Activated naive CD8-positive, alpha-beta T cell treated with anti-CD3 and anti-CD28 coated beads for 36 hours (primary cell): ENCODE data around the gene SLC25A31. TPM values are rescaled to one million over a fixed set of nuclear protein-coding genes. Genes with fewer than 3 reads are reported as not detected.

ENCODE experiments used
- DNase-seq: peaks from one replicate; pipeline ENCODE4 v3.0.0; 2021
- H3K27ac Mint-ChIP-seq: one replicate; pipeline ENCODE4 v1.8.0; 2022; ENCODE audit warnings: mild to moderate bottlenecking, moderate library complexity, mixed read lengths
- H3K27me3 Mint-ChIP-seq: one replicate; pipeline ENCODE4 v1.8.0; 2022; ENCODE audit warnings: mild to moderate bottlenecking, mixed read lengths
- H3K36me3 Mint-ChIP-seq: one replicate; pipeline ENCODE4 v1.8.0; 2021; ENCODE audit warnings: mild to moderate bottlenecking, mixed read lengths
- H3K4me1 Mint-ChIP-seq: one replicate; pipeline ENCODE4 v1.8.0; 2021; ENCODE audit warnings: mixed read lengths
- H3K4me3 Mint-ChIP-seq: one replicate; pipeline ENCODE4 v1.8.0; 2022; ENCODE audit warnings: mild to moderate bottlenecking, moderate library complexity, mixed read lengths
- H3K9me3 Mint-ChIP-seq: one replicate; pipeline ENCODE4 v1.8.0; 2022; ENCODE audit warnings: mixed read lengths
- total RNA-seq, 2 experiments: library from RNA; stranded (reverse); gene quantifications; one replicate each; pipeline ENCODE4 v1.2.3, GENCODE V29; 2021

Gene SLC25A31
- total RNA-seq, 2 experiments from 2014 or later = not detected

DNA sequence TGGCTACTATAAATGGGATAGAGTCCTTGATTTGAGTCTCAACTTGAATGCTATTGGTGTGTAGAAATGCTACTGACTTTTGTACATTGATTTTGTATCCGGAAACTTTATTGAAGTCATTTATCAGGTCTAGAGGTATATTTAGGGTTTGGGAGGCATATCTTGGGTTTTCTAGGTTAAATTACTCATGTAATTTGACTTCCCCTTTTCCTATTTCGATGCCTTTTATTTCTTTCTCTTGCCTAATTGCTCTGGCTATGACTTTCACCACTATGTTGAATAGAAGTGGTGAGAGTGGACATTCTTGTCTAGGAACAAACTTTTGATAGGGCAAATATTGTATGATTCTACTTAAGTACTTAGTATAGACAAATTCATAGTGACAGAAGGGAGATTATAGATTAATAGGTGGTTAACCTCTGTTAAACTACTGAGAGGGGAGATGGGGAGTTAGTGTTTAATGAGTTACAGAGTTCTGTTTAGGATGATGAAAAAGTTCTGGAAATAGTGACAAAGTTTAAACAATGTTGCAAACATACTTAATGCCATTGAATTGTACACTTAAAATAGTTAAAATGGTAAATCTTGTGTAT lies 29.1 kb downstream of the SLC25A31 start:
- Mint-ChIP-seq H3K9me3 (no peaks in the 10 kb centered on the region), H3K27ac (no peak overlapping the region), H3K36me3 (no peaks in the 10 kb centered on the region), H3K4me1 (no peaks in the 10 kb centered on the region), H3K4me3 (no peak overlapping the region), H3K27me3 (peaks cover 14% of the 10 kb centered on the region)
- no peak for DNase-seq

DNA sequence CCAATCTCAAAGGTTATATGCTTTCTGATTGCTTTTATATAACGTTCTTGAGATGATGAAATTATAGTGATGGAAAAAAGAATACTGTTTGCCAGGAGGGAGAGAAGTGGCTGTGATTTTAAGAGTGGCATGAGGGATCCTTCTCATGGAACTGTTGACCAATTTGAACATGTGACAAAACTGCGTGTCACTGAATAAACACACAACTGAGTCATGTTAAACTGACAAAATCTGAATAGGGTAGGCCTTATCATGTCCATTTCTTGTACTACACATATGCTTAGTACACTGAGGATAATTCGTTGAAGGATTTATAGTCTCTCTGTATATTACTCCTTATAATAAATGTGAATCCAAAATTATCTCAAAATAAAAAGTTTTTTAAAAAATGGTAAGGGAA lies 29.7 kb downstream of the SLC25A31 start:
- H3K36me3 Mint-ChIP-seq = no peaks in the 10 kb centered on the region
- peaks cover 14% of the 10 kb centered on the region for H3K27me3 Mint-ChIP-seq
- DNase-seq = no peak
- no peaks in the 10 kb centered on the region for H3K9me3 Mint-ChIP-seq
- H3K4me1 Mint-ChIP-seq = no peaks in the 10 kb centered on the region
- no peak overlapping the region for H3K4me3 Mint-ChIP-seq
- no peak overlapping the region for H3K27ac Mint-ChIP-seq

DNA sequence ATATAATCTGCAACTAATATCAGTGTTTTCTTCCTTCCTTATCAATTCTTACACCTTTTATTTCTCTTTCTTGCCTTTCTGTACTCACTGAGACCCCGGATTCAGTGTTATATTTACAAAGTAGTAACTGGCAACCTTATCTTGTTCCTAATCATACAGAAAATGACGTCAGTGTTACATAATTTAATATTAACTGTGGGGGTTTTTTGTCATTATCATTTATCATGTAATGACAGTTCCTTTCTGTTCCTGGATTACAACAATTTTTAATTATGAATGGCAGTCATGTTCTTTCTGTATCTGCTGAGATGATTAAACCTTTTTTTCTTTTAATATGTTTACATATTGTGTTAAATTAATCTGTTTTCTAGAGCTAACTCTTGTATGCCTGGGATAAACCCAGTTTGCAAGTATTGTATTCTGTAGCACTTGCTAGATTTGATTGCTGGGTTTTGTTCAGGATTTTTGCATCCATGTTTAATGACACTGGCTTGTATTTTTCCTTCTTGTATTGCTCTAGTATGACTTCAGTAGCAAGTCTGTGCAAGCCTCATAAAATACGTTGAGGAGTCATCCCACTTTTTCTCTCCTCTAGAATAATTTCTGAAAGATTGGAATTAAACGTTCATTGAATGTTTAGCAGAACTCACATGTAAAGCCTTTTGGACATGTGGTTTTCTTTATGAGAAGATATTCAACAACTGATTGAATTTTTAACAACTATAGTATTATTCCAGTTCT lies 41.5 kb downstream of the SLC25A31 start:
- Mint-ChIP-seq H3K4me3 (no peak overlapping the region), H3K27ac (no peak overlapping the region), H3K4me1 (no peaks in the 10 kb centered on the region), H3K36me3 (no peaks in the 10 kb centered on the region), H3K27me3 (peaks cover 51% of the 10 kb centered on the region), H3K9me3 (no peaks in the 10 kb centered on the region)
- DNase-seq = no peak

DNA sequence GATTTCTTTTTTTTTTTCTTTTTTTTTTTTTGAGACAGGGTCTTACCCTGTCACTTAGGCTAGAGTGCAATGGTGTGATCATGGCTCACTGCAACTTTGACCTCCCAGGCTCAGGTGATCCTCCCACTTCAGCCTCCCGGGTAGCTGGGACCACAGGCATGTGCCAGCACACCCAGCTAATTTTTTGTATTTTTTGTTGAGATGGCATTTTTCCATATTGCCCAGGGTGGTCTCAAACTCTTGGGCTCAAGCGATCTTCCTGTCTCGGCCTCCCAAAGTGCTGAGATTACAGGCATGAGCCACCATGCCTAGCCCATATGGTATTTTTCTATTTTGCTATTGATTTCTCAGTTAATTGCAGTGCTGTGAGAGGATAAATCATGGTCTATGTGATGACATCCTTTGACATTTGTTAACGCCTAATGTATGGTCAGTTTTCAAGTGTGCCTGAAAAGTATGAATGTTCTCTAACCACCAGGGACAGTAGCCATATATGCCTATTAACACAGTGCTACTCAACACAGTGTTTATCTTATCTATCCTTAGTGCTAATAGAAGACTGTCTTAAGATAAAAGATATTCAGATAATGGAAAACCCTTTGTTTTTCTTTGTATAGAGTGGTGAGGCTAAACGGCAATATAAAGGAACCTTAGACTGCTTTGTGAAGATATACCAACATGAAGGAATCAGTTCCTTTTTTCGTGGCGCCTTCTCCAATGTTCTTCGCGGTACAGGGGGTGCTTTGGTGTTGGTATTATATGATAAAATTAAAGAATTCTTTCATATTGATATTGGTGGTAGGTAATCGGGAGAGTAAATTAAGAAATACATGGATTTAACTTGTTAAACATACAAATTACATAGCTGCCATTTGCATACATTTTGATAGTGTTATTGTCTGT lies 42.8 kb downstream of the SLC25A31 start:
- no peaks in the 10 kb centered on the region for H3K9me3 Mint-ChIP-seq
- no peak for DNase-seq
- no peaks in the 10 kb centered on the region for H3K4me1 Mint-ChIP-seq
- no peak overlapping the region for H3K27ac Mint-ChIP-seq
- H3K4me3 Mint-ChIP-seq = no peak overlapping the region
- peaks cover 59% of the 10 kb centered on the region for H3K27me3 Mint-ChIP-seq
- no peaks in the 10 kb centered on the region for H3K36me3 Mint-ChIP-seq

DNA sequence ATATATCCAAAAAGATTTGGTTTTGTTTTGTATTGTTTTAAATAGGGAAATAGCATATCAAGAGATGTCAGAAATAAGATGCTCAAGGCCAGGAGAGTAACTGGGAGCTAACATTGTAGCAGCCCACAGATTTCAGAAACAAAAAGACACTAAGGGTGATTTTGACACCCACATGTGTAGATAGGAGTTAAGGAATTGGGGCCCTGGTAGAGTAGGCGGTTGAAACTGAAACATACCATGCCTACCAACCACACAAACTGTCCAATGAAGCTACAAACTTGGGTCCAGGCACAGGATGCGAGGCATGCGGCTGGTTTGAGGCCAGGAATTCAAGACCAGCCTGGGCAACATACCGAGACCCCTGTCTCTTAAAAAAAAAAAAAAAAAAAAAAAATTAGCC lies 45.6 kb downstream of the SLC25A31 start:
- Mint-ChIP-seq H3K9me3 (no peaks in the 10 kb centered on the region), H3K27ac (no peak overlapping the region), H3K4me1 (no peaks in the 10 kb centered on the region), H3K36me3 (no peaks in the 10 kb centered on the region), H3K27me3 (peaks cover 83% of the 10 kb centered on the region), H3K4me3 (no peak overlapping the region)
- DNase-seq = no peak

DNA sequence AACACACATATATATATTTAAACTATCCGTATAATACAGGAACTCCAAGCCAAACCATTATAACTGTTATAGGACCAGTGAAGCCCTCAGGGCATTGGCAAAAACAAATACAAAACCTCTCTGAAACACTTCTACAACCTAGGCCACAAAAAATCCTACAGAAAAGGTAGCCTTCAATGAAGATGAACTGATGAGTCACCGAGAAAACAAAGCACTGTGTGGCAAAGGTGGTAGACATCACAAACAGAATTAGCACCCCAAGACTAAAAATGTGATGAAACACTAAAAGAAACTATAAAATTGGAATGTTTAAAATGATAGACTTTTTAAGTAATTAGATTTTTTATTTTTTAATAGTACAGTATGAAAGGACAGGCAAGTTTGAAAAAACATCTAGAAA lies 46.4 kb downstream of the SLC25A31 start:
- no peak for DNase-seq
- Mint-ChIP-seq H3K9me3 (no peaks in the 10 kb centered on the region), H3K4me1 (peaks cover 4% of the 10 kb centered on the region), H3K36me3 (peaks cover 3% of the 10 kb centered on the region), H3K27me3 (peaks cover 85% of the 10 kb centered on the region), H3K4me3 (no peak overlapping the region), H3K27ac (no peak overlapping the region)

DNA sequence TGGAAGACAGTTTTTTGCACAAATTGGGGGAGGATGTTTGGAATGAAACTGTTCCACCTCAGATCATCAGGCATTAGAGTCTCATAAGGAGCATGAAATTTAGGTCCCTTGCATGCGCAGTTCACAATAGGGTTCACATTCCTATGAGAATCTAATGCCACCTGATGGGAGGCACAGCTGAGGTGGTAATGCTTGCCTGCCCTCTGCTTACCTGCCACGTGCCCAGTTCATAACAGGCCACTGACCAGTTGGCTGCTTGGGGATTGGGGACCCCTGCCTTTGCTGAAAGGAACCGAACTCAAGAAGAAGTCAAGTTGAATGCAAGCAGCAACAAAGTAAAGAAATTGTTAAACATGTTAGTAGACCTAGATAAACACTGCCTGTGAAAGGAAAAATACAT lies 47.3 kb downstream of the SLC25A31 start:
- DNase-seq = no peak
- peaks cover 3% of the 10 kb centered on the region for H3K36me3 Mint-ChIP-seq
- H3K27me3 Mint-ChIP-seq = peaks cover 81% of the 10 kb centered on the region
- no peak overlapping the region for H3K4me3 Mint-ChIP-seq
- H3K27ac Mint-ChIP-seq = no peak overlapping the region
- peaks cover 5% of the 10 kb centered on the region for H3K4me1 Mint-ChIP-seq
- no peaks in the 10 kb centered on the region for H3K9me3 Mint-ChIP-seq

DNA sequence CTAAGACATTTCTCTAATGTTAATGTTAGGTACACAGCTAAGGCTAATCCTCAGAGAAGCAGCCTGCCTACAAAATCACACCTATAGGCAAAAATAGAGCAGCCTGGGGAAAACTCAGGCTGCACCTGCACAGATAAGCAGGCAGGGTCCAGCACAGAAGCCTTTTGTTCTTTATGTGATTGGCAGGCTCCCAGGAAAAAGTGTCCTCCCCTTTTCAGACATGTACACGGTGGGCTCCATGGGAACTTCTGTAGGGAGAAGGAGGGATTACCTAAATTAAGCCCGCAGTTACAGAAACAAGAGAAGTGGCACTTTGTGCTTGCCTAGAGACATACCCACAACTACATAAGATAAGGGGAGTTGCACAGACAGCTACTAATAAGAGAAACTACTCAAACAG lies 47.9 kb downstream of the SLC25A31 start:
- Mint-ChIP-seq H3K4me1 (peaks cover 10% of the 10 kb centered on the region), H3K36me3 (peaks cover 4% of the 10 kb centered on the region), H3K4me3 (no peak overlapping the region), H3K9me3 (no peaks in the 10 kb centered on the region), H3K27me3 (peaks cover 82% of the 10 kb centered on the region), H3K27ac (no peak overlapping the region)
- DNase-seq = no peak

DNA sequence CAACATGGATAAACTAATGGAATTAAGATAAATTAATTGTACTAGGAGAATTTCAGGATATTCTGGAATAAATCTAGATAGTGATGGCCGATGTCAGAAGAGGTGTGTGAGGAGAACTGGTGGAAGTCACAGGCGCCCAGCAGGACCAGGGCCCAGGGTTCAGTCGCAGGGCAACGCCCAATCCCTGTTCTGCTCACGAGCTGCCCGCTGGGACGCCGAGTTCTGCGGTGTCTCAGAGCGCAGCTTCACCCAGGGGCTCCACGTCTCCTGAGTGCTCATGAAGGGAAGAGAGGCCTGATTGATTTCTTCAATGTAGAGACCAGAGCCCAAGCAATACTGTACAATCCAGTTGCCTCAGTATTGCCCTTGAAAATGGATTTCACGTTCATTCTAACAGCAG lies 50.4 kb downstream of the SLC25A31 start:
- DNase-seq = no peak
- Mint-ChIP-seq H3K27ac (no peak overlapping the region), H3K9me3 (no peaks in the 10 kb centered on the region), H3K36me3 (peaks cover 8% of the 10 kb centered on the region), H3K27me3 (peaks cover 84% of the 10 kb centered on the region), H3K4me1 (peaks cover 19% of the 10 kb centered on the region), H3K4me3 (no peak overlapping the region)

DNA sequence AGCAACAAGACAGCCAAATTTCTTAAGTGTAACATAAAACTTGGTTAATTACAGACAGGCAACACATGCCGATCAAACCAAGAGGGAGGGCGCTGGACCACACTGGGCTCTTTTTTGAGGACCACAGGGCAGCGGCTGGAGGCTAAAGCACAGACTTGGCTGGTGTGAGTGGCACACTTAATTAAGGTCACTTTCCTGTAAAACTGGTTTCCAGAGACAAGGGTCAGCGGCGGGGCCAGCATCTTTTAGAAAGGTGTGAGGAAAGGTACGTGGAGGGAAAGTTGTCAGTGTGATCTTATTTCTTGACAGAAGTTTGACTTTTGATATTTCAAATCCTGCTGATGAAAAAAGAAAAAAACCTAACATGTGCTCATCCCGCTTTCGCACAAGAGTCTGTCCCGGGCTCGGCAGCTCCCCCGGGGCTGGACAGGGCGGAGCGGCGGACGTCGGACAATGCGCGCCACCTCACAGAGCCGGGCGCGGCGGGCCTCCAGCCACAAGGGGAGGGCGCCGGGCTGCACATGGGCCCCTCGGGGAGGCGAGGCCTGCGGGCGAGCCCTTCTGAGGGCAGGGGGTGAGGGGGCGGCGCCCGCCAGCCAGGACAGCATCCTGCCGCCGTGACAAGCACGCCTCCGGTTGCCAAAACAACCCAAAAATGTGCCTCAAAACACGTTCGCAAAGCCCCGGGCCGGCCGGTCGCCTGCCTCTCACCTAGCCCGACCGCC lies 51.3 kb downstream of the SLC25A31 start:
- H3K27me3 Mint-ChIP-seq = peaks cover 86% of the 10 kb centered on the region
- H3K27ac Mint-ChIP-seq = no peak overlapping the region

DNA sequence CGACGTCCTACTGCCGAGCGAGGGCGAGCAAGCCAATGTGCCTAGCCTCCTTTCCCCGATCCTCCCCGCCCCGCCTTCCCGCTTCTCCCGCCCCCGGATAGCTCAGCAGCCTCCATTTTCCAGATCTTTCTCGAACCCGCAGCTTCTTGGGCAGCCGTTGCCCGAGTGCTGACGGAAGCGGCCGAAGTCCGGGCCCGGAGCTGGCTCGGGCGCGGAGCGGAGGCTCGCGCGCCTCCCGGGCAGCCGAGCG lies 51.8 kb downstream of the SLC25A31 start:
- Mint-ChIP-seq H3K9me3 (no peaks in the 10 kb centered on the region), H3K27ac (no peak overlapping the region), H3K4me1 (peaks cover 19% of the 10 kb centered on the region), H3K36me3 (peaks cover 8% of the 10 kb centered on the region), H3K27me3 (peaks cover 83% of the 10 kb centered on the region), H3K4me3 (no peak overlapping the region)
- peak; percentile 76 for DNase-seq

More for the DNA sequence above, 51.3 kb downstream of the SLC25A31 start:
- DNase-seq = peak; percentile 48
- peaks cover 19% of the 10 kb centered on the region for H3K4me1 Mint-ChIP-seq
- H3K9me3 Mint-ChIP-seq = no peaks in the 10 kb centered on the region
- H3K36me3 Mint-ChIP-seq = peaks cover 8% of the 10 kb centered on the region
- H3K4me3 Mint-ChIP-seq = peak overlapping the region; percentile 23

DNA sequence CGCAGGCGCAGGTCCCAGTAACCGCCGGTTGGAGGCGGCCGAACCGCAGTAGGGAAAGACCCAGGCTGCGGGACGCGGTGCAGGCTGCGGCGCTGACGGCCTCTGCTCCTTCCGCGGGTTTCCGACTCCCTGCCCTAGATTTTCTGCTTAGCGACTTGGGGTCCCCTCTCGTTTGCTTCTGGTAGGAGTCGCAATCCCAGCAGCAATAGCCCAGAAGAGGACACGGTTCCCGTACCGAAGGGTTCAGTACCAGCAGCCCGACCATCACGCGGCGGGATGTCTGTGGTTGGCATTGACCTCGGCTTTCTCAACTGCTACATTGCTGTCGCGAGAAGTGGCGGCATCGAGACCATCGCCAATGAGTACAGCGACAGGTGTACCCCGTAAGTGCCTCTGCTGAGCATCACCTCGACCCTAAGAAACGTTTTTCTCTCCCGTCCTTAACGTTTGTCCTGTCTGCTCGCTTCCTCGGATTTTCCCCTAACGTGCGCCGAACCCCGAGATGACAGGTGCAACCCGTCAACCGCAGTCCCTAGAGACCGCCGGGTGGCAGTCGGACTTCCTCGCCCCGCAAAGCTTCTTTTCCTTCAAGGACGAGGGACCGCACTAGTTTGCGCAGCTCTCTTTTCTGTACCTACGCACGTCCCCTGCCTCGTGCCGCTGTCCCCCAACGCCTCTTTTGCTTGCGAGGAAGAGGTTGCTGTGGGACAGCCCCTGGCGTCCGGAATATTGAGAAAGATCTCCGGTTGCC lies 52.2 kb downstream of the SLC25A31 start, which contains the start of gene HSPA4L:
Gene HSPA4L (plus strand): TSS at position 48 of the 751 bp plus-strand sequence. CDS start 229 bp downstream, at position 277.
- H3K4me1 Mint-ChIP-seq = peaks cover 19% of the 10 kb centered on the region
- peak within 1 kb of the TSS; percentile 85 for H3K4me3 Mint-ChIP-seq
- peak within 1 kb of the TSS; percentile 83 for H3K27ac Mint-ChIP-seq
- peaks cover 78% of the 10 kb centered on the region for H3K27me3 Mint-ChIP-seq
- DNase-seq = peak; percentile 65
- H3K9me3 Mint-ChIP-seq = no peaks in the 10 kb centered on the region
- peaks cover 8% of the 10 kb centered on the region for H3K36me3 Mint-ChIP-seq

DNA sequence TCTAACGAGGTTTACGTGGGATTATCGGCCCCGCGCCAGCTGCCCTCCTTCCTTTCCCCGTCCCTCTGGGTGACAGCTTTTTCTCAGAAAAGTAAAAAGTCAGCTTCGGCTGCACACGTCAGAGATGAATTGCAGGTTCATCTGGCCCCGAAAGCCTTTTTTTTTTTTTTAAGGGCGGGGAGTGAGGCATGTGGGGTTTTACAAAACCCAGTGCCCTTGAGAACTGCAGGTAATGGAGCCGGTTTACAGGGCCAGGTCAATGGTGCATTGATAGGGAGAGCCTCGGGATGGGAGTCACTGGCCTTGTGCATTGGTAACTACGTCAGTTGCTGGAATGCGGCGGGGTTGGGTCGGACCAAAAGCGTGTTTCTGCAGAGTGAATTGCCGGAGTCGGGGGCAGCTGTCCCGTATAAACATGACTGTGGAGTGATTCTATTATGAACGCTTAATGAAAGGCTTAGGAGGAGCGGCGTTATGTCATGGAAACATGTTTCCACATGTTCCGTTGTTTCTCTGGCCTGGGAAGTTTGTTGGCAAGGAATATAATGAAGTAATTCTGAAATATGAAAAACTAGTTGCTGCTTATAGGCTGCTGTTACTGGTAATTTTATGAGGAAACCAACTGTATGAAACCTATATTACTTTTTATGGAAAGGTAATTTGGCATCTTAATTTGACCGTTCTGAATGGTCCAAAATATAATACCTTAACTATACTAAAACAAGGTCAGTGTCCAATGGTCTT lies 53.0 kb downstream of the SLC25A31 start:
- Mint-ChIP-seq H3K27ac (peak overlapping the region; percentile 83), H3K27me3 (peaks cover 71% of the 10 kb centered on the region), H3K9me3 (no peaks in the 10 kb centered on the region), H3K4me1 (peaks cover 19% of the 10 kb centered on the region), H3K4me3 (peak overlapping the region; percentile 85), H3K36me3 (peaks cover 8% of the 10 kb centered on the region)
- DNase-seq = no peak
